Mesodermal cell (in vitro differentiated cells): ENCODE data around the gene UTS2R.
"Not testable (repeated sequence)": the region's sequence is repeated elsewhere in the genome, so short reads cannot be mapped to it uniquely, and the experiment has no call there.

ENCODE experiments used
- H3K27ac ChIP-seq: 2 replicates; pipeline ENCODE4 v1.7.0; 2013; ENCODE audit warnings: mild to moderate bottlenecking, low read depth, low read length, moderate library complexity; ENCODE audit not compliant: severe bottlenecking
- H3K36me3 ChIP-seq: 2 replicates; pipeline ENCODE4 v1.7.1; 2013; ENCODE audit warnings: mild to moderate bottlenecking, low read length, moderate library complexity; ENCODE audit not compliant: control insufficient read depth, insufficient read depth
- H3K4me1 ChIP-seq: one replicate; pipeline ENCODE4 v1.7.1; 2013; ENCODE audit warnings: mild to moderate bottlenecking, low read length; ENCODE audit not compliant: insufficient read depth, control insufficient read depth, poor library complexity, severe bottlenecking
- H3K4me3 ChIP-seq: 2 replicates; pipeline ENCODE4 v1.7.0; 2013; ENCODE audit warnings: low read length, control low read depth, mild to moderate bottlenecking; ENCODE audit not compliant: insufficient read depth, poor library complexity, severe bottlenecking; ENCODE audit errors: extremely low read depth
- H3K9me3 ChIP-seq: 2 replicates; pipeline ENCODE4 v1.7.1; 2013; ENCODE audit warnings: mild to moderate bottlenecking, low read length, moderate library complexity; ENCODE audit not compliant: control insufficient read depth
- WGBS, 2 experiments: methylation state at CpG; one replicate each; pipeline ENCODE4 v1.1.5; 2013; ENCODE audit warnings: missing lambda C conversion rate in 2 of 2; ENCODE audit not compliant: insufficient coverage in 2 of 2; 5-methylcytosine and 5-hydroxymethylcytosine counted together

Gene UTS2R

DNA sequence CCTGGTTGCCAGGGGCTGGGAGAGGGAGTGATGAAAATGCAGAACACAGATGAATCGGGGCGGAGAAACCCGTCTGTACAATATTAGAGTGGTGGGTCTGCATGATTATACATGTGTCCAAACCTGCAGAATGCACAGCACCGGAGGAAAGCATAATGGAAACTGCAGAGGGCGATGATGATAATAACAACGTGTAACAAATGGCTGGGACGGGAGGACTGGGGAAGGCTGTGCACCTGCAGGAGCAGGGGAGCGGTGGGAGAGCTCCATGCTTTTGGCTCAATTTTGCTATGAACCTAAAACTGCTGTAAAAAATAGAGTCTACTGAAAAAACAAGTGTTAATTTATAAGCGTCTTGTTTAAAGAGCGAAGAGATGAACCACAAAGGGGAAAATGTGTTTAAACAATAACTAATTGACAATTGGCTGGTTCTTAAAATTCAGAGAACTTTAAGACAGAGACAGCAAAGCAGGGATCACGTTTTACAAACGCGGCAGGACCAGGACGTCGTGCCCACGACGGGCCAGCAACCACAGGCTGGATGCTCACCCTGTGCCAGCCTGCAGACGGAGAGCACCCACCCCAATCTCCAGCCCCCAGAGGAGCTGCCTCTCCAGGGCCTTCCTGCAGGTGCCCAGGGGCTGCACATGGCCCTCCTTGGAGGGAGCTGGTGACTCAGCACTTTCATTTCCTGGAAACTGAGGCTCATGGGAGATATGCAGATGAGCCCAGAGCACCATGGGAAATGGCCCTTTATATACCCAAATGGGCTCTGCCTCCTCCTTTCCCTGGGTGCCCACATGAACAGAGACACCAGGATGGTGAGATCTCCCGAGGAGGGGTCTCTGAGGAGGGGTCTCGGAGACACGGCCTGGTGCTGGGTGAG, 12.9 kb upstream of the UTS2R start, which contains the start of gene TEX19:
Gene TEX19, plus strand, starts transcription at position 783 of the 886 bp plus-strand sequence. CDS start 2,904 bp downstream, outside the sequence.
- Histone ChIP-seq H3K36me3 (no peaks in the 10 kb centered on the region), H3K27ac (no peak within 1 kb of the TSS), H3K9me3 (no peaks in the 10 kb centered on the region), H3K4me3 (no peak within 1 kb of the TSS), H3K4me1 (no peaks in the 10 kb centered on the region)
- 86% methylated on average over 18 to 19 of the region's 21 CpGs for WGBS, 2 experiments

DNA sequence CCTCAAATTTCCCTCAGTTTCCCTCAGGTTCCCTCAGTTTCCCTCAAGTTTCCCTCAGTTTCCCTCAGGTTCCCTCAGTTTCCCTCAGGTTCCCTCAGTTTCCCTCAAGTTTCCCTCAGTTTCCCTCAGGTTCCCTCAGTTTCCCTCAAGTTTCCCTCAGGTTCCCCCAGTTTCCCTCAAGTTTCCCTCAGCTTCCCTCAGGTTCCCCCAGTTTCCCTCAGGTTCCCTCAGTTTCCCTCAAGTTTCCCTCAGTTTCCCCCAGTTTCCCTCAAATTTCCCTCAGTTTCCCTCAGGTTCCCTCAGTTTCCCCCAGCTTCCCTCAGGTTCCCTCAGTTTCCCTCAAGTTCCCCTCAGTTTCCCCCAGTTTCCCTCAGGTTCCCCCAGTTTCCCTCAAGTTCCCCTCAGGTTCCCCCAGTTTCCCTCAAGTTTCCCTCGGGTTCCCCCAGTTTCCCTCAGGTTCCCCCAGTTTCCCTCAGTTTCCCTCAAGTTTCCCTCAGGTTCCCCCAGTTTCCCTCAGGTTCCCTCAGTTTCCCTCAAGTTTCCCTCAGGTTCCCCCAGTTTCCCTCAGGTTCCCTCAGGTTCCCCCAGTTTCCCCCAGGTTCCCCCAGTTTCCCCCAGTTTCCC, 12.0 kb upstream of the UTS2R start:
- H3K4me1 ChIP-seq, H3K9me3 ChIP-seq, H3K27ac ChIP-seq, H3K36me3 ChIP-seq, H3K4me3 ChIP-seq: not testable (repeated sequence)
- 67% methylated on average over 1 of the region's 1 CpG; no CpG with 5 or more reads in 1 of the 2 experiments for WGBS, 2 experiments

DNA sequence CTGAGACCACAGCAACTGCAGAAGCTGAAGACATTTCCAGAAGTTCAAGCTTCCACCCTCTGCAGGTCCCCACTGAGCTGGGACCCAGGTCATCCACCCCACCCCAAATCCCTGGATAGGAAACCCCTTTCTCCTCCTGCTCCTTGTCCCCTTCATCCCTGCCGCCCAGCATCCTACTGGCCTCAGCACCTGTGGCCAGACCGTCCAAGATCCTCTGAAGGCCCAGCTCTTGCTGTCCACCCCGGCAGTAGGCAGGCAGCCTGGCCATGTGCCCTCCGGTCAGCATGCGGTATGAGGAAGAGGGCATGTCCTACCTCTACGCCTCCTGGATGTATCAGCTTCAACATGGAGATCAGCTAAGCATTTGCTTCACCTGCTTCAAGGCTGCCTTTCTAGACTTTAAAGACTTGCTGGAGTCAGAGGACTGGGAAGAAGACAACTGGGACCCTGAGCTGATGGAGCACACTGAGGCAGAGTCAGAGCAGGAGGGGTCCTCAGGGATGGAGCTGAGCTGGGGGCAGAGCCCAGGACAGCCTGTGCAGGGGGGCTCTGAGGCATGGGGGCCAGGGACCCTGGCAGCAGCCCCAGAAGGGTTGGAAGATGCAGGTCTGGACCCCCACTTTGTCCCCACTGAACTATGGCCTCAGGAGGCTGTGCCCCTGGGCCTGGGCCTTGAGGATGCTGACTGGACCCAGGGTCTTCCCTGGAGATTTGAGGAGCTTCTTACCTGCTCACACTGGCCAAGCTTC, 9.5 kb upstream of the UTS2R start:
- no peaks in the 10 kb centered on the region for H3K36me3 ChIP-seq
- peaks cover 7% of the 10 kb centered on the region for H3K4me1 ChIP-seq
- H3K9me3 ChIP-seq: no peaks in the 10 kb centered on the region
- WGBS, 2 experiments: 89 to 90% methylated on average over 6 of the region's 6 CpGs
- no peak overlapping the region for H3K27ac ChIP-seq
- H3K4me3 ChIP-seq: no peak overlapping the region

DNA sequence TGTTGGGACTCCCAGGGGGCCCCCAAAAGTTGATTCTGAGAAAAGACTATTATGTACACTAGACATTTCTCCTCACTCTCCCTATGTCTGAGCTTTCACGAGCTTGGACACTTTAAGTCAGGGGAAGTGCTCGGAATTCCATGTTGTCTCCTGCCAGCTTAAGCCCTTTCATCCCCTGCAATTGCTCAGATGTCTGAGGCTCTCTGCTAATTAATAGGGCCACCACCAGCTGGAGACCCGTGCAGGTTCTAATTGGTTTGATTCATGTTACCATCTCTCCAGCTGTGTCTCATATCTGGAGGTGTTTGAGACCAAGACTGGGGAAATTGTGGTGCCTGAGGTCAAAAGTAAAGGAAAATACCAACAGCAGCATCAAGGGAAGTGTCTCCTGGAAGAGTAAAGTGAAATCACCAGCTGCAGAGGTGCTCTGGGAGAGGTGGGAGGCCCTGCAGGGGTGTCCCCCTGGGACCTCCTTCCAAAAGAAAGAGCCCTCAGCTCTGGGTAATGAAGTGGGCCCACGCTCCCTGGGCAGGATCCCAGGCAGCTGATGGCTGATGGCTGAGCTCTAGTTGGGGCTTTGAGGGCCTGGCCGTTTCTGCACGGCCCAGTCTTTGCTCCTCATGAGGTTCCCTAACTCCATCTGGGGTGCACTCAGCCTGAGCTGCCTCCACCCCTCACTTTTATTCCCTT, 5.8 kb upstream of the UTS2R start:
- no peak overlapping the region for H3K27ac ChIP-seq
- H3K9me3 ChIP-seq: no peaks in the 10 kb centered on the region
- H3K36me3 ChIP-seq: no peaks in the 10 kb centered on the region
- H3K4me3 ChIP-seq: no peak overlapping the region
- 83 to 96% methylated on average over 4 to 5 of the region's 6 CpGs for WGBS, 2 experiments
- peaks cover 7% of the 10 kb centered on the region for H3K4me1 ChIP-seq

GRCh38 chr17:82366749-82367148, 4.8 kb upstream of the UTS2R start:
- Histone ChIP-seq H3K9me3 (no peaks in the 10 kb centered on the region), H3K27ac (no peak overlapping the region), H3K4me1 (peaks cover 7% of the 10 kb centered on the region), H3K4me3 (no peak overlapping the region), H3K36me3 (no peaks in the 10 kb centered on the region)
- no CpG with 5 or more reads among the region's 7 CpGs for WGBS, 2 experiments

GRCh38 chr17:82367724-82368524, 3.6 kb upstream of the UTS2R start:
- H3K4me1 ChIP-seq: peaks cover 7% of the 10 kb centered on the region
- 87 to 90% methylated on average over 11 to 12 of the region's 14 CpGs for WGBS, 2 experiments
- no peaks in the 10 kb centered on the region for H3K36me3 ChIP-seq
- H3K27ac ChIP-seq: no peak overlapping the region
- no peaks in the 10 kb centered on the region for H3K9me3 ChIP-seq
- H3K4me3 ChIP-seq: no peak overlapping the region

DNA sequence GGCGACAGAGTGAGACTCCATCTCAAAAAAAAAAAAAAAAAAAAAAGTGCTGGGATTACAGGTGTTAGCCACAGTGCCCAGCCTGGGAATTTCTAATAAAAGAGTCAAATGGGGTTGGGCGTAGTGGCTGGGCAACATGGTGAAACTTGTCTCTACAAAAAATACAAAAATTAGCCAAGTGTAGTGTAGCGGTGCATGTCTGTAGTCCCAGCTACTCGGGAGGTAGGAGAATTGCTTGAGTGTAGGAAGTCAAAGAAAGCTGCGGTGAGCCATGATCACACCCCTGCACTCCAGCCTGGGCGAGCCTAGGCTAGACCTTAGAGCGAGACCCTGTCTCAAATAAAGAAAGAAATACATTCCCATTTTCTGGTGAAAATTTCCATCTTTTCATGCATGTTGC, 2.4 kb upstream of the UTS2R start:
- H3K9me3 ChIP-seq: no peaks in the 10 kb centered on the region
- no peaks in the 10 kb centered on the region for H3K36me3 ChIP-seq
- no peak overlapping the region for H3K27ac ChIP-seq
- no peak overlapping the region for H3K4me3 ChIP-seq
- peaks cover 7% of the 10 kb centered on the region for H3K4me1 ChIP-seq
- 95 to 98% methylated on average over 5 to 6 of the region's 7 CpGs for WGBS, 2 experiments

DNA sequence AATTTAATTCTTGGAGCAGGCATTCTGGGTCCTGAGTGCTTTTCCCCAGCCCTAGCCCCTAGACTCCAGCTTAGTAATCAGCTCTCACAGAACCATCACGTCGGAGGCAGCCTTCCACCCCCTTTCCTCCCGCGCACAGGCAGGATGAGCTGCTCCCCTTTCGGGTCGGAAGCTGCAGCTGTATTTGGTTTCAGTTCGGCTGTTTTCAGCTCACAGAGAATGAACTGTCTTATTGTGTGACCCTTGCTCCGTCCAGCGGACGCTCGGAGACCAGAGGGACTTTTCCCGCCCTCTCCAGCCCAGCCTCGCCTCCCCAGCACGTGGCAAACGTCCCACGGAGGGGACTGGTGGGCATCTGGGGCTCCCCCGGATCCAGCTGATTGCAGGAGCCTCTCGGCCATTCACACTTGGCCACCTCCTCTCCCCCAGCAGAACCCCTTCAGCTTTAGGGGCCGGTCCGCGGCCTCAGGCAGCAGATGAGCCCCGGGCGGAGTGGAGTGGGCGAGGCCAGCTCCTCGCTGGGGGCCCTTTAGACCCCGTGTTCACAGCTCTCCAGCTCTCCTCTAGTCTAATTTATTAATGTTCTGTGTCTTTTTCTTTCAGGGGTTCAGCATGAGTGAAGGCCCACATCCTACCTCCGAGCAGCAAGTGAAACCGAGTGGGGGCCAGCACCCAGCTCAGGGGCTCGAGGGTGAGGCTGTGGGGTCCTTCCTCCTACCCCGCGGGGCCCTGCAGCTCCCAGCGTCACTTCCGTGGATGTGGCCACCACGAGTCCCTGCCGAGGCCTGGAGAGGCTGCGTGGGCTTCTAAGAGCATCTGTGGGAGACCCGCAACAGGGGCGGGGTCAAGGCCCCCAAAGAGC, 863 bp upstream of the UTS2R start:
- Histone ChIP-seq H3K9me3 (no peaks in the 10 kb centered on the region), H3K36me3 (no peaks in the 10 kb centered on the region), H3K4me3 (peak overlapping the region; percentile 16), H3K27ac (no peak overlapping the region), H3K4me1 (peaks cover under 1% of the 10 kb centered on the region)
- WGBS, 2 experiments: 62 to 64% methylated on average over 28 to 38 of the region's 38 CpGs

DNA sequence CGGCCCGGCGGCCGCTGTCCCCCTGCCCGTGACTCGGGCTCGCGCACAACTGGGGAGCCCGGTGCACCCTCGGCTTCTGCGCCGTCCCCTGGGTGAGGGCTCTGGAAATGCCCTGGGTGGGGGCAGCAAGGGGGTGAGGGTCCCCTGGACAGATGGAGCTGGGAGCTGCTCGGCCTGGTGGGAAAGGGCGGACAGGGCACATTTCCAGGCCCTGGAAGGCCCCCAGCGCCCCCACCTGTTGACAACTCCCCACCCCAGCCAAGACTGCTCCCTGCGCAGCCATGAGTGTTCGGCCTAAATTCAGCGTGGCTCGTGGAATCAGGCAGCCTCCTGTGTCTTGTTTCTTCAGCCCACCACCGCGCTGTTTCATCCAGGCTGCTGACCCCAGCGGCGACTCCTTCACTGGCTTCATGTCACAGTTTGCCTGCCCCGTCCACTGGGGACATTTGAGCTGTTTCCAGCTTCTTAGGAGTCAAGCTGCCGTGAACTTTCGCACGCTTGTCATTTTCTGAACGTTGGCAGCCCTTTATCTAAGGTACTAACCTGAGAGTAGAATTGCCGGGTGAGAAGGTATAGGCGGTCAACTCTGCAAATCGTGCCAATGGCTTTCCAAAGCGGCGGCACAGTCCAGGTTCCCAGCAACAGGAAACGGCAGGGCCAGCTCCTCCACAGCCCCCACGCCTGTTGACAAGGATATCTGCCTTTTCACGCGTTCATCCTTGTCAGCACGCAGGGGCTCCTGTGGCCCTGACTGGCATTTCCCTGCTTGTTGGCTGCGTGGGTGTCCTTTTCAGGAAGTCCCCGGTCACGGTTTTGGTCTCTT, 895 bp downstream of the UTS2R start:
- Histone ChIP-seq H3K4me3 (peak overlapping the region; percentile 16), H3K9me3 (no peaks in the 10 kb centered on the region), H3K27ac (no peak overlapping the region), H3K4me1 (no peaks in the 10 kb centered on the region), H3K36me3 (no peaks in the 10 kb centered on the region)
- 73 to 79% methylated on average over 32 to 35 of the region's 41 CpGs for WGBS, 2 experiments
